ENCODE data around the gene ABR. TPM values are rescaled to one million over a fixed set of nuclear protein-coding genes. Genes with fewer than 3 reads are reported as not detected.

Gene ABR
- total RNA-seq, 2 donors from 2014 or later = 159 to 200 TPM

GRCh38 chr17:1126801-1127550 lies 52.8 kb downstream of the ABR start:
- Histone ChIP-seq H3K9me3 (no peaks in the 10 kb centered on the region), H3K4me1 (ENCODE audit: control insufficient read depth in 1 of 2, low read depth in 2 of 2) (peaks cover 8 to 43% of the 10 kb centered on the region in 2 donors), H3K27ac (no peak overlapping the region), H3K4me3 (no peak overlapping the region), H3K27me3 (replicated peaks; ENCODE audit: insufficient read depth) (no peaks in the 10 kb centered on the region), H3K36me3 (no peaks in the 10 kb centered on the region)
- TF ChIP-seq CTCF (IDR thresholded peaks at IDR 0.05) = no peak
- ATAC-seq (ENCODE audit: insufficient number of reproducible peaks, low FRiP score, low read depth) (no peak), DNase-seq (ENCODE audit: low spot score) (no peak)

- TF ChIP-seq CTCF (IDR thresholded peaks at IDR 0.05) = no peak
- Histone ChIP-seq H3K4me1 (ENCODE audit: control insufficient read depth in 1 of 2, low read depth in 2 of 2) (peaks cover 8 to 45% of the 10 kb centered on the region in 2 donors), H3K27ac (peak overlapping the region; percentile 71 to 80), H3K36me3 (no peaks in the 10 kb centered on the region), H3K27me3 (replicated peaks; ENCODE audit: insufficient read depth) (no peaks in the 10 kb centered on the region), H3K9me3 (no peaks in the 10 kb centered on the region), H3K4me3 (no peak overlapping the region)
- DNase-seq (ENCODE audit: low spot score) (no peak), ATAC-seq (ENCODE audit: insufficient number of reproducible peaks, low FRiP score, low read depth) (no peak)
These were observed 53.5 kb downstream of the ABR start for GRCh38 chr17:1126250-1126797.

- Histone ChIP-seq H3K9me3 (no peaks in the 10 kb centered on the region), H3K4me1 (ENCODE audit: control insufficient read depth in 1 of 2, low read depth in 2 of 2) (peaks cover 8 to 45% of the 10 kb centered on the region in 2 donors), H3K27ac (peak overlapping the region; percentile 71 to 80), H3K36me3 (no peaks in the 10 kb centered on the region), H3K4me3 (peak overlapping the region; percentile 59), H3K27me3 (replicated peaks; ENCODE audit: insufficient read depth) (no peaks in the 10 kb centered on the region)
- no peak for TF ChIP-seq CTCF (IDR thresholded peaks at IDR 0.05)
- no peak for ATAC-seq (ENCODE audit: insufficient number of reproducible peaks, low FRiP score, low read depth)
- DNase-seq (ENCODE audit: low spot score) = no peak
These were observed 54.0 kb downstream of the ABR start for GRCh38 chr17:1125788-1126145.

GRCh38 chr17:1124896-1125787 lies 54.6 kb downstream of the ABR start:
- no peaks in the 10 kb centered on the region for H3K9me3 ChIP-seq
- H3K4me3 ChIP-seq = peak overlapping the region; percentile 59
- no peak for ATAC-seq (ENCODE audit: insufficient number of reproducible peaks, low FRiP score, low read depth)
- no peak for DNase-seq (ENCODE audit: low spot score)
- no peaks in the 10 kb centered on the region for H3K27me3 ChIP-seq (replicated peaks; ENCODE audit: insufficient read depth)
- H3K27ac ChIP-seq = peak overlapping the region; percentile 71 to 80
- peaks cover 8 to 45% of the 10 kb centered on the region in 2 donors for H3K4me1 ChIP-seq (ENCODE audit: control insufficient read depth in 1 of 2, low read depth in 2 of 2)
- TF ChIP-seq CTCF (IDR thresholded peaks at IDR 0.05) = no peak
- H3K36me3 ChIP-seq = no peaks in the 10 kb centered on the region
